ENCODE data around the gene SASS6.

DNA sequence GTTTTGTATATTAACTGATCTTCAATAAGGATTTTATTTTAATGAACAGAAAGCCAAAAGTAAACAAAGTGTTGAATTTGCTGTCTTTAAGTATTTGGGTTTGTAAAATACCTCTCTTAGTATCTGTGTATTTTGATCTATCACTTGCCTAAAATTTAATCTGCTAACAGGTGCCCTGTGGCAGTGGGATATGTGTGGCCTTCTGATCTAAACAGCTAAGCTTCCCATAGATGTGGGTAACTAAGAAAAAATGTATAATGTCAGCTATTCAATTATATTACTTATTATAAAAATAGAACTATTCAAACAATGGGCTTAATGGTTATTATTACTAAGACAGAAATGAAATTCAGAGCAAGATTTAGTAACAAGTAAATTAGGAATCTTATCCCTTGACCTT is 30.2 kb upstream of the SASS6 start:
- TF ChIP-seq, protein P1, sequence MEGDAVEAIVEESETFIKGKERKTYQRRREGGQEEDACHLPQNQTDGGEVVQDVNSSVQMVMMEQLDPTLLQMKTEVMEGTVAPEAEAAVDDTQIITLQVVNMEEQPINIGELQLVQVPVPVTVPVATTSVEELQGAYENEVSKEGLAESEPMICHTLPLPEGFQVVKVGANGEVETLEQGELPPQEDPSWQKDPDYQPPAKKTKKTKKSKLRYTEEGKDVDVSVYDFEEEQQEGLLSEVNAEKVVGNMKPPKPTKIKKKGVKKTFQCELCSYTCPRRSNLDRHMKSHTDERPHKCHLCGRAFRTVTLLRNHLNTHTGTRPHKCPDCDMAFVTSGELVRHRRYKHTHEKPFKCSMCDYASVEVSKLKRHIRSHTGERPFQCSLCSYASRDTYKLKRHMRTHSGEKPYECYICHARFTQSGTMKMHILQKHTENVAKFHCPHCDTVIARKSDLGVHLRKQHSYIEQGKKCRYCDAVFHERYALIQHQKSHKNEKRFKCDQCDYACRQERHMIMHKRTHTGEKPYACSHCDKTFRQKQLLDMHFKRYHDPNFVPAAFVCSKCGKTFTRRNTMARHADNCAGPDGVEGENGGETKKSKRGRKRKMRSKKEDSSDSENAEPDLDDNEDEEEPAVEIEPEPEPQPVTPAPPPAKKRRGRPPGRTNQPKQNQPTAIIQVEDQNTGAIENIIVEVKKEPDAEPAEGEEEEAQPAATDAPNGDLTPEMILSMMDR (conservative IDR thresholded peaks at IDR 0.05; ENCODE audit: low read length), result no peak
- no peak for TF ChIP-seq EZH2phosphoT487 (IDR thresholded peaks at IDR 0.05; ENCODE audit: borderline replicate concordance, low read depth, low read length)
